Transverse colon (tissue), 4 donors: ENCODE data around the gene ROPN1.

Experiments
- CTCF ChIP-seq, 5 experiments: fragments of 200-600 bp in 3 of 5; fragments of 450-650 bp in 2 of 5; sonication (generic) in 3 of 5; IDR thresholded peaks; 1 replicate in 2 of 5; 2 replicates in 3 of 5; pipeline ENCODE4 v1.5.1; 2016 to 2017; ENCODE audit warnings: antibody characterized with exemption in 5 of 5, inconsistent platforms in 3 of 5, mild to moderate bottlenecking in 2 of 5, moderate library complexity in 1 of 5
- POLR2AphosphoS5 ChIP-seq, 3 donors: sonication (generic); formaldehyde crosslinking; IDR thresholded peaks; one replicate each; pipeline ENCODE4 v1.6.1; 2016; ENCODE audit warnings: antibody characterized with exemption in 3 of 3

- TF ChIP-seq CTCF (IDR thresholded peaks at IDR 0.05) (no peak), POLR2AphosphoS5 (IDR thresholded peaks at IDR 0.05) (no peak)
Observed at GRCh38 chr3:124007186-124007585, 15.3 kb upstream of the ROPN1 start.
